ENCODE measurements around the gene PUM1. TPM values are rescaled to one million over a fixed set of nuclear protein-coding genes. Genes with fewer than 3 reads are reported as not detected.

The PUM1 gene
- total and polyA plus RNA-seq, 2 donors (not counting 3 experiments of a cell fraction or from before 2014, with no cell fraction given) = 94.7 to 124 TPM

DNA sequence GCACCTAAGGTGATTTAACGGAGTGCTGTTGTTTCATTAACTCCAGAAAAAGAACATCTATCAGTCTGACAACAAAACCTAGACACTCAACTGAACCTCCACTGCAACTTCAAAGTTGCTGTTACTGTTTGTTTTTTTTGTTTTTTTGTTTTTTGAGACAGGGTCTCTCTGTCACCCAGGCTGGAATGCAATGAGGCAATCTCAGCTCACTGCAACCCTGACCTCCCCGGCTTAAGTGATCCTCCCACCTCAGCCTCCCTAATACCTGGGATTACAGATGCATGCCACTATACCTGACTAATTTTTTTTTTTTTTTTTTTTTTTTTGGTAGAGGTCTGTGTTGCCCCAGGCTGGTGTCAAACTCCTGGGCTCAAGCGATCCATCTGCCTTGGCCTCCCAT is 90.3 kb downstream of the PUM1 start:
- intact Hi-C loops (cut with micrococcal nuclease) = no loop called here
- Histone ChIP-seq H3K4me1 (ENCODE audit: control insufficient read depth, extremely low read depth, insufficient read depth, low read length) (peaks cover 12% of the 10 kb centered on the region), H3K9me3 (replicated peaks; ENCODE audit: control insufficient read depth, insufficient read depth, low read length) (no peaks in the 10 kb centered on the region), H3K79me2 (ENCODE audit: control insufficient read depth, insufficient read depth, low read length) (peaks cover 65% of the 10 kb centered on the region), H3K4me2 (ENCODE audit: insufficient read depth, low read length) (no peak overlapping the region), H4K20me1 (replicated peaks; ENCODE audit: control insufficient read depth, extremely low read depth, insufficient read depth, low read length) (peaks cover 12% of the 10 kb centered on the region), H2AFZ (ENCODE audit: low read depth, low read length) (no peak overlapping the region), H3K27ac (ENCODE audit: insufficient read depth, low read depth, low read length) (no peak overlapping the region), H3K36me3 (ENCODE audit: control insufficient read depth in 2 of 2, extremely low read depth in 1 of 2, insufficient read depth in 2 of 2, low read length in 2 of 2) (peaks cover 7 to 13% of the 10 kb centered on the region in 2 experiments), H3K27me3 (ENCODE audit: control insufficient read depth in 2 of 2, insufficient read depth in 2 of 2, low read length in 2 of 2) (no peaks in the 10 kb centered on the region), H3K9ac (replicated peaks; ENCODE audit: extremely low read depth, insufficient read depth, low read length) (no peak overlapping the region), H3K9me1 (replicated peaks; ENCODE audit: control insufficient read depth, extremely low read depth, insufficient read depth, low read length) (no peaks in the 10 kb centered on the region), H3K4me3 (replicated peaks in 1 of 3; ENCODE audit: insufficient read depth in 1 of 3, low read depth in 1 of 3, low read length in 3 of 3) (no peak overlapping the region)
- CTCF ChIA-PET = interaction anchor here (1.1 kb wide), 1 partner anchor 8 kb away, joined by 3 read pairs; no protein-coding TSS in a partner anchor
- DNase-seq (ENCODE audit: low read depth, low spot score) (no peak), FAIRE-seq (no peak)
- dilution Hi-C loops (cut with MboI; ENCODE audit: extremely low pct_ligation_motif_present, low sequenced_read_pairs) = no loop called here
- no peak for TF ChIP-seq JUN (IDR thresholded peaks at IDR 0.05; ENCODE audit: borderline replicate concordance, insufficient read depth, insufficient read length, low read depth)
- TF ChIP-seq FOS (IDR thresholded peaks at IDR 0.05; ENCODE audit: borderline replicate concordance, insufficient read depth, low read length) = no peak
- TF ChIP-seq, protein P1, sequence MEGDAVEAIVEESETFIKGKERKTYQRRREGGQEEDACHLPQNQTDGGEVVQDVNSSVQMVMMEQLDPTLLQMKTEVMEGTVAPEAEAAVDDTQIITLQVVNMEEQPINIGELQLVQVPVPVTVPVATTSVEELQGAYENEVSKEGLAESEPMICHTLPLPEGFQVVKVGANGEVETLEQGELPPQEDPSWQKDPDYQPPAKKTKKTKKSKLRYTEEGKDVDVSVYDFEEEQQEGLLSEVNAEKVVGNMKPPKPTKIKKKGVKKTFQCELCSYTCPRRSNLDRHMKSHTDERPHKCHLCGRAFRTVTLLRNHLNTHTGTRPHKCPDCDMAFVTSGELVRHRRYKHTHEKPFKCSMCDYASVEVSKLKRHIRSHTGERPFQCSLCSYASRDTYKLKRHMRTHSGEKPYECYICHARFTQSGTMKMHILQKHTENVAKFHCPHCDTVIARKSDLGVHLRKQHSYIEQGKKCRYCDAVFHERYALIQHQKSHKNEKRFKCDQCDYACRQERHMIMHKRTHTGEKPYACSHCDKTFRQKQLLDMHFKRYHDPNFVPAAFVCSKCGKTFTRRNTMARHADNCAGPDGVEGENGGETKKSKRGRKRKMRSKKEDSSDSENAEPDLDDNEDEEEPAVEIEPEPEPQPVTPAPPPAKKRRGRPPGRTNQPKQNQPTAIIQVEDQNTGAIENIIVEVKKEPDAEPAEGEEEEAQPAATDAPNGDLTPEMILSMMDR (IDR thresholded peaks at IDR 0.05; ENCODE audit: extremely low read depth in 1 of 2, insufficient read depth in 1 of 2, low read depth in 1 of 2, low read length in 2 of 2) = no peak
- no peak for TF ChIP-seq EZH2 (IDR thresholded peaks at IDR 0.05; ENCODE audit: borderline replicate concordance, low read depth, low read length, severe bottlenecking)
- no peak for TF ChIP-seq POLR2AphosphoS5 (IDR thresholded peaks at IDR 0.05; ENCODE audit: insufficient read depth, low read depth, low read length)
- TF ChIP-seq, protein P2, sequence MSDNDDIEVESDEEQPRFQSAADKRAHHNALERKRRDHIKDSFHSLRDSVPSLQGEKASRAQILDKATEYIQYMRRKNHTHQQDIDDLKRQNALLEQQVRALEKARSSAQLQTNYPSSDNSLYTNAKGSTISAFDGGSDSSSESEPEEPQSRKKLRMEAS (IDR thresholded peaks at IDR 0.05; ENCODE audit: insufficient read depth, insufficient read length) = no peak
- no peak for TF ChIP-seq POLR2A (IDR thresholded peaks at IDR 0.05; ENCODE audit: low read depth, low read length)
- TF ChIP-seq MYC (IDR thresholded peaks at IDR 0.05; ENCODE audit: low read depth, low read length) = no peak
- TF ChIP-seq GATA2 (IDR thresholded peaks at IDR 0.05; ENCODE audit: insufficient read depth, insufficient read length, low read depth, low read length) = no peak
- POLR2A ChIA-PET = interaction anchor here (0.7 kb wide), 1 partner anchor 256 kb away, joined by 7 read pairs; no protein-coding TSS in a partner anchor
- no TSS peak for BruUV-seq (replicated peaks)
